Esophagus (tissue), 2 donors: Measurements from ENCODE around the gene AMFR. TPM values are rescaled to one million over a fixed set of nuclear protein-coding genes. Genes with fewer than 3 reads are reported as not detected.
"Not testable (repeated sequence)": the region's sequence is repeated elsewhere in the genome, so short reads cannot be mapped to it uniquely, and the experiment has no call there.

Source experiments
- H3K27ac ChIP-seq, 2 donors: one replicate each; pipeline ENCODE4 v1.5.1; 2013; ENCODE audit warnings: low read depth in 2 of 2, mild to moderate bottlenecking in 2 of 2, inconsistent platforms in 1 of 2, low read length in 1 of 2, moderate library complexity in 1 of 2
- H3K27me3 ChIP-seq, 2 donors: one replicate each; pipeline ENCODE4 v1.6.1; 2013; ENCODE audit warnings: low read length in 2 of 2, control low read depth in 1 of 2, mild to moderate bottlenecking in 1 of 2; ENCODE audit not compliant: insufficient read depth in 2 of 2, control insufficient read depth in 1 of 2
- H3K36me3 ChIP-seq, 2 donors: one replicate each; pipeline ENCODE4 v1.6.1; 2013; ENCODE audit warnings: low read length in 1 of 2; ENCODE audit not compliant: control insufficient read depth in 2 of 2, insufficient read depth in 2 of 2
- H3K4me1 ChIP-seq, 2 donors: one replicate each; pipeline ENCODE4 v1.6.1; 2013; ENCODE audit warnings: low read length in 1 of 2; ENCODE audit not compliant: control insufficient read depth in 2 of 2, insufficient read depth in 2 of 2
- H3K4me3 ChIP-seq, 2 donors: one replicate each; pipeline ENCODE4 v1.5.1; 2013; ENCODE audit warnings: low read length in 2 of 2, mild to moderate bottlenecking in 2 of 2, low read depth in 1 of 2, moderate library complexity in 1 of 2
- H3K9me3 ChIP-seq, 2 donors: one replicate each; pipeline ENCODE4 v1.6.1; 2013; ENCODE audit warnings: mild to moderate bottlenecking in 2 of 2, low read depth in 1 of 2, low read length in 1 of 2, moderate library complexity in 1 of 2; ENCODE audit not compliant: control insufficient read depth in 2 of 2, insufficient read depth in 1 of 2
- WGBS, 2 donors: extraction: QIAGEN DNeasy Blood & Tissue Kit; methylation state at CpG; one replicate each; pipeline ENCODE4 v1.1.7; 2013; 5-methylcytosine and 5-hydroxymethylcytosine counted together
- polyA plus RNA-seq, 2 donors: library from polyadenylated mRNA; stranded (reverse); fragments of 200-250 nt; gene quantifications; one replicate each; pipeline ENCODE4 v1.2.3, GENCODE V29; 2013
- donor health status: healthy with polysubstance abuse.
- donor health status: Bipolar disorder and iron deficiency.

The AMFR gene
- polyA plus RNA-seq, 2 donors: 57.3 to 62.5 TPM

DNA sequence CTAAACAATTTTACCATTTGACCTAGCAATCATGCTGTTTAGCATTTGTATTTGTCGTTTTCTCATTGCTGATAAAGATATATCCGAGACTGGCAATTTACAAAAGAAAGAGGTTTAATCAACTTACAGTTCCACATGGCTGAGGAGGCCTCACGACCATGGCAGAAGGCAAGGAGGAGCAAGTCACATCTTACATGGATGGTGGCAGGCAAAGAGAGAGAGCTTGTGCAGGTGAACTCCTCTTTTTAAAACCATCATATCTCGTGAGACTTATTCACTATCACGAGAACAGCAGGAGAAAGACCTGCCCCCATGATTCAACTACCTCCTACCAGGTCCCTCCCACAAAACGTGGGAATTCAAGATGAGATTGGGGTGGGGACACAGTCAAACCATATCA, 46.3 kb downstream of the AMFR start:
- H3K4me1 ChIP-seq, H3K27ac ChIP-seq, H3K4me3 ChIP-seq, H3K9me3 ChIP-seq, H3K27me3 ChIP-seq: not testable (repeated sequence)
- H3K36me3 ChIP-seq: peaks cover 7 to 16% of the 10 kb centered on the region in 2 donors
- 89 to 97% methylated on average over 6 of the region's 6 CpGs for WGBS, 2 donors

DNA sequence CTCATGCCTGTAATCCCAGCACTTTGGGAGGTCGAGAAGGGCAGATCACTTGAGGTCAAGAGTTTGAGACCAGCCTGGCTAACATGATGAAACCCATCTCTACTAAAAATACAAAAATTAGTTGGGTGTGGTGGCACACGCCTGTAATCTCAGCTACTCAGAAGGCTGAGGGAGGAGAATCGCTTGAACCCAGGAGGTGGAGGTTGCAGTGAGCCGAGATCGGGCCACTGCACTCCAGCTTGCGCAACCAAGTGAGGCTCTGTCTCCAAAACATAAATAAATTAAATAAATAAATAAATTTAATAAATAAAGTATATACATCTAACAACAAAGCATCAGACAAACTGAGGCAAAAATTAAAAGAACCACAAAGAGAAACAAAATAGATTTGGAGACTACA, 49.6 kb downstream of the AMFR start:
- H3K9me3 ChIP-seq, H3K27ac ChIP-seq, H3K4me1 ChIP-seq, H3K4me3 ChIP-seq, H3K27me3 ChIP-seq: not testable (repeated sequence)
- H3K36me3 ChIP-seq: peaks cover 3 to 15% of the 10 kb centered on the region in 2 donors
- 89 to 93% methylated on average over 6 of the region's 6 CpGs for WGBS, 2 donors

DNA sequence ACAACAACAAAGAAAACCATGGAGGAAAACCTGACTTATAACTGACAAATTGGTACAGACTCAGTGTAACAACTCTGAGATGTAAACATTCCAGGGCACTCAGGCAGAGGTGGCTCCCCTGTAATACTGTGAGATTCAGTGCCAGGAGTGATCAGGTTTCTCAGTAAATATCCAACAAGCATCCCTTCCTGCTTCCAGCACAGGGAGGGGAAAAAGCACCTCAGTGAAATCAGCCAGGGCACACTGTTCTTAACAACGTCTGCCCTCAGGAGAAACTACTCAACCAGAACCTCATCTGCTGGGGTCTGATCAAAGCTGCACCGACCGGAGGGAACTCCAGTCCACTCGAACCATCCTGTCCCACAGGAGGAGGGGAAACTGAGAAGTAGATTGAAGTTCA, 52.3 kb downstream of the AMFR start:
- Histone ChIP-seq H3K36me3 (peaks cover 2 to 11% of the 10 kb centered on the region in 2 donors), H3K27ac (no peak overlapping the region)
- WGBS, 2 donors: 53 to 85% methylated on average over 4 of the region's 4 CpGs

DNA sequence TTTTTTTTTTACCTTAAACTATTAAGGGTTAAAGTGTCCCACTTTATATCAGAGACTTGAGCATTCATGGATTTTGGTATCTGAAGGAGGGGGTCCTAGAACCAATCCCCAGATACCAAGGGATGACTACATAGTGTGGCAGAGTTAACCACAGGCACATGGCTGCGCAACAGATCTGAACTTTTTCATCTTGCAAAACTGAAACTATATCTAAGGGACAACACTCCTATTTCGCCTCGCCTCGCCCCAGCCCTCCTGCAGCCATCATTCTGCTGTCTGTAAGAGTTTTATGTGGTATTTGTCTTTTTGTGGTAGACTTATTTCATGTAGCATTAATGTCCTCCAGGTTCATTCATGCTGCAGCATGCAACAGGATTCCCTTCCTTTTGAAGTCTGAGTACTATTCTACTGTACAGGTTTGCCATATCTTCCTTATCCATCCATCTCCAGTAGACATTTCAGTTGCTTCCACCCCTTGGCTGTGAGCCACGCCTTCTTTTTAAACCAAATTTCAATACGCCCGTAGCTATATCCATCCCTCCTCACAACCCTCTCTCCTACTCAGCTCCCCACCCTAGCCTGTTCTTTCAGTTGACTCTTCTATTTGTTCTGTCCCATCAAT, 53.2 kb downstream of the AMFR start:
- peaks cover 5 to 13% of the 10 kb centered on the region in 2 donors for H3K36me3 ChIP-seq
- H3K4me3 ChIP-seq: no peak overlapping the region
- 52 to 73% methylated on average over 7 of the region's 7 CpGs for WGBS, 2 donors
- peaks cover 0 to 2% of the 10 kb centered on the region in 2 donors for H3K4me1 ChIP-seq
- no peaks in the 10 kb centered on the region for H3K27me3 ChIP-seq
- no peak overlapping the region for H3K27ac ChIP-seq
- H3K9me3 ChIP-seq: no peaks in the 10 kb centered on the region

More for the DNA sequence above, 52.3 kb downstream of the AMFR start:
- Histone ChIP-seq H3K4me3 (no peak overlapping the region), H3K4me1 (peaks cover 0 to 2% of the 10 kb centered on the region in 2 donors), H3K9me3 (no peaks in the 10 kb centered on the region), H3K27me3 (no peaks in the 10 kb centered on the region)

DNA sequence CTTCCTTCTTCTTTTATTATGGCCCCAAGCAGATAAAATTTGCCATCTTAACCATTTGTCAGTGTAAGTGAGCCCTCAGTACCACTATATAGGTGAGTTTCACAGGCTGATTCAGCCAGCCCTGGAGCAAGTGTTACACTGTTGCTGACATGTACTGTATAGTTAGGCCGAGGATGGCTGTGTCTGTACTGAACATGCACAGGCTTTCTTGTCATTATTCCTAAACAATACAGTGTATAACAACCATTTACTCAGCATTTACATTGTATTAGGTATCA, 53.7 kb downstream of the AMFR start:
- 61 to 68% methylated on average over 1 of the region's 1 CpG for WGBS, 2 donors
- peaks cover 0 to 2% of the 10 kb centered on the region in 2 donors for H3K4me1 ChIP-seq
- H3K27ac ChIP-seq: peak overlapping the region in 1 of 2 donors; percentile 42
- no peaks in the 10 kb centered on the region for H3K9me3 ChIP-seq
- peaks cover 5 to 18% of the 10 kb centered on the region in 2 donors for H3K36me3 ChIP-seq
- no peak overlapping the region for H3K4me3 ChIP-seq
- H3K27me3 ChIP-seq: no peaks in the 10 kb centered on the region

DNA sequence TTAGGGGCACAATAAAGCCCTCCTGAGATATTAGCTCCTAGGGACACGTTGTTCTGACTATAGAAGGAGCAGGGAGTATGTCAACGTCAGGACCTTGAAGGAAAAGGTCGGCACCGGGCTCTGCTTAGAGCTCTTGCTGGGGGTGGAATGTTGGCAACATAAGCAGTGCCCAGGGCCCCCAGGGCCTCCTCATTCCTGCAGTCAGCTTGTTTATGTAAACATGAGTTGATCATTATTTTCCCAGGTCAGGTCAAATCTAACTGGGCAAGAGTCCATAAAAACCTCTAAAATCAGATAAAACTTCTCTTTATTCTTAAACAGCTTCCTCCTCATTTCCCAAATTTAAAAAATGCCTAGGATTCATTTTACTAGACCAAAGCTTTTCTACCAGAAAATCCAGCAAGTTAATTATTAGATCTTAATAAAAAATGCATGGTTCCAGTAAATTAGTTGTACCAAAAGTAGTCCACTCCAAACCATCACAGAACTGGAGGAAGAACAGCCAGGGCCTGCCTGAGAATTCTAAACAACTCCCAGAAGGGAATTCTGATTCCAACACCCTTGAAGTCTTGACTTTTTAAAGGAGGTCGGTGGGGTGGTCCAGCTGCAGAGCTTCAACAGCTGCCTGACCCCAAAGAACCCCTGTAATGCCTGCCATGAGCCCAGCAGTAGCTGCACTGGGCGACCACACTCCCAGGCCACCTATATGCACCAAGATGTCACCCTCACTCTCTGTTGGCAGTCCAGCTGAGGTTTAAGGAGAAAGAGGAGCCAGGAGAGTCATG, 54.3 kb downstream of the AMFR start:
- H3K27ac ChIP-seq: peak overlapping the region; percentile 13 to 36
- 37 to 39% methylated on average over 6 of the region's 6 CpGs for WGBS, 2 donors

DNA sequence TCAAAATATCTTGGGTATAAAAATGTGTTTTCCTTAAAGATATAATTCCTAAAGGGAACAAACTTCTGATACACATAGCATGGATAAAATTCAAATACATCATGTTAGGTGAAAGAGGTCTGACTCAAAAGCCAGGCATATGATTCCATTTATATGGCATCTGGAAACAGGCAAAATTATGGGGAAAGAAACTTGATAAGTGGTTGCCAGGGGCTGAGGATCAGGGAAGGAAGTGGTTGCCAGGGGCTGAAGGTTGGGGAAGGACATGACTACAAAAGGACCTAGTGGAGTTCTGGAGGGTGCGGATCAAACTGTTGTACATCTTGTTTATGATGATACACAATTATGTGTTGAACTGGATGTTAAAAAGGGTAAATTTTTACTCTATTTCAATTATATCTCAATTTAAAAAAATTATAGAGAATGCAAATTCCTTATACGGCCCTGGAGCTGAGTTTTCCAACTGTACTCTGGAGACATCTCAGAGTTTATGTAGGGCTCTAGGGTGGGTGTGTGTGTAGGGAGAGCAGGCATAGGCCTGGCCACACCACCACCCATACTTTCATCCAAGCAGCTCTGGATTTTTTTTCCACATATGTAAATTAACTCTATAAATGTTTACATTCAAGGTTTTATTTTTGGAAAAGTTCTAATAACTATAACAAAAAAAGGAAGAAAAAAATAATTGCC, 55.0 kb downstream of the AMFR start:
- no peaks in the 10 kb centered on the region for H3K9me3 ChIP-seq
- H3K27me3 ChIP-seq: no peaks in the 10 kb centered on the region
- H3K27ac ChIP-seq: peak overlapping the region in 1 of 2 donors; percentile 12
- peaks cover 0 to 2% of the 10 kb centered on the region in 2 donors for H3K4me1 ChIP-seq
- 81 to 83% methylated on average over 2 of the region's 2 CpGs for WGBS, 2 donors
- H3K36me3 ChIP-seq: peaks cover 5 to 23% of the 10 kb centered on the region in 2 donors
- no peak overlapping the region for H3K4me3 ChIP-seq

More for the DNA sequence above, 54.3 kb downstream of the AMFR start:
- Histone ChIP-seq H3K27me3 (no peaks in the 10 kb centered on the region), H3K4me3 (no peak overlapping the region), H3K9me3 (no peaks in the 10 kb centered on the region), H3K36me3 (peaks cover 5 to 22% of the 10 kb centered on the region in 2 donors), H3K4me1 (peaks cover 0 to 2% of the 10 kb centered on the region in 2 donors)

DNA sequence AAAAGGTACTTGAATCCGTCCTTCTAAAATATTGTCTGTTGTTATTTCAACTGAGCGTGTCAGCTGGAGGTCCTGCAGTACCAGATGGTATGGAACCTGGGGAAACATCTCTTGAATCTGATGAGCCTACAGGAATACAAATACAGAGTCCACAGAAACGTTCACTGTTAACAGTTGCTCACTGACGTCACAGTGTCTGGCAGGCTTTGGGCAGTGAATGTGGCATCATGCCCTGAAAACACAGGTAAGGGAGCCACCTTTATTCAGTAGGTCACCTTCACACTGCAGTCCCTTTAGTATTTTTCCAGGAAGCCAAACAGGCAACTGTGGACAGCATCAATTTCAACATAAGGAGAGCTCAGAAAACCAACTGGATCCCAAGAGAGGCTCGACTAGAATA, 56.1 kb downstream of the AMFR start:
- Histone ChIP-seq H3K9me3 (no peaks in the 10 kb centered on the region), H3K4me3 (no peak overlapping the region), H3K27ac (no peak overlapping the region), H3K36me3 (peaks cover 6 to 29% of the 10 kb centered on the region in 2 donors), H3K4me1 (peaks cover 0 to 2% of the 10 kb centered on the region in 2 donors), H3K27me3 (no peaks in the 10 kb centered on the region)
- 88 to 91% methylated on average over 5 of the region's 5 CpGs for WGBS, 2 donors

DNA sequence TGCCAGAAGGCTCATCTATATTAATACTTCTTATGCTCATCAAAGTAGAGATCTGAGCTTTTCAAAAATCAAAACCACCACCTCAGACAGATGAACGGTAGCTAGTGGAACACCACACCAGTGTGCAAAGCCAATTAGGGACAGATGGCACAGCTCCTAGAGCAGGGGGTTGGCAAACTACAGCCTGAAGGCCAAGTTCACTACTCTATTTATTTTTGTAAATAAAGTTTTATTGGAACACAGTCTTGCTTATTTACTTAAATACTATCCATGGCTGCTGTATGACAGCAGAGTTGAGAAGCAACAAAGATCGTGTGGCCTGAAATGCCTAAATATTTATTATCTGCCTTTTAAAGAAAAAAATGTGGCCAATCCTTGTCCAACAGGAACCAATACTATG, 56.8 kb downstream of the AMFR start:
- H3K4me1 ChIP-seq: peaks cover 0 to 2% of the 10 kb centered on the region in 2 donors
- H3K9me3 ChIP-seq: no peaks in the 10 kb centered on the region
- no peak overlapping the region for H3K27ac ChIP-seq
- H3K27me3 ChIP-seq: no peaks in the 10 kb centered on the region
- H3K4me3 ChIP-seq: no peak overlapping the region
- WGBS, 2 donors: 87 to 95% methylated on average over 2 of the region's 2 CpGs
- peaks cover 11 to 34% of the 10 kb centered on the region in 2 donors for H3K36me3 ChIP-seq
